Stomach smooth muscle (tissue), 2 donors: ENCODE results near the gene FANCL.
"Not testable (repeated sequence)": the region's sequence is repeated elsewhere in the genome, so short reads cannot be mapped to it uniquely, and the experiment has no call there.

Experiments
- H3K27ac ChIP-seq: one replicate; pipeline ENCODE4 v1.7.0; 2013; ENCODE audit warnings: mild to moderate bottlenecking, low read length, inconsistent platforms
- H3K27me3 ChIP-seq, 2 donors: one replicate each; pipeline ENCODE4 v1.7.0; 2013; ENCODE audit warnings: low read length in 2 of 2; ENCODE audit not compliant: insufficient read depth in 2 of 2, control insufficient read depth in 1 of 2
- H3K36me3 ChIP-seq, 2 donors: one replicate each; pipeline ENCODE4 v1.7.0; 2013; ENCODE audit warnings: low read length in 2 of 2; ENCODE audit not compliant: control insufficient read depth in 2 of 2, insufficient read depth in 2 of 2
- H3K4me1 ChIP-seq: one replicate; pipeline ENCODE4 v1.7.0; 2013; ENCODE audit warnings: low read length; ENCODE audit not compliant: control insufficient read depth, insufficient read depth
- H3K4me3 ChIP-seq, 2 donors: one replicate each; pipeline ENCODE4 v1.7.0; 2013; ENCODE audit warnings: low read length in 2 of 2
- H3K9ac ChIP-seq, 2 donors: one replicate each; pipeline ENCODE4 v1.7.0; 2013; ENCODE audit warnings: low read length in 2 of 2, mild to moderate bottlenecking in 1 of 2
- H3K9me3 ChIP-seq, 2 donors: one replicate each; pipeline ENCODE4 v1.7.0; 2013; ENCODE audit warnings: low read length in 2 of 2; ENCODE audit not compliant: control insufficient read depth in 2 of 2
- donor health status: healthy.
- donor health status: Pancreatic carcinoma.

The FANCL gene

DNA sequence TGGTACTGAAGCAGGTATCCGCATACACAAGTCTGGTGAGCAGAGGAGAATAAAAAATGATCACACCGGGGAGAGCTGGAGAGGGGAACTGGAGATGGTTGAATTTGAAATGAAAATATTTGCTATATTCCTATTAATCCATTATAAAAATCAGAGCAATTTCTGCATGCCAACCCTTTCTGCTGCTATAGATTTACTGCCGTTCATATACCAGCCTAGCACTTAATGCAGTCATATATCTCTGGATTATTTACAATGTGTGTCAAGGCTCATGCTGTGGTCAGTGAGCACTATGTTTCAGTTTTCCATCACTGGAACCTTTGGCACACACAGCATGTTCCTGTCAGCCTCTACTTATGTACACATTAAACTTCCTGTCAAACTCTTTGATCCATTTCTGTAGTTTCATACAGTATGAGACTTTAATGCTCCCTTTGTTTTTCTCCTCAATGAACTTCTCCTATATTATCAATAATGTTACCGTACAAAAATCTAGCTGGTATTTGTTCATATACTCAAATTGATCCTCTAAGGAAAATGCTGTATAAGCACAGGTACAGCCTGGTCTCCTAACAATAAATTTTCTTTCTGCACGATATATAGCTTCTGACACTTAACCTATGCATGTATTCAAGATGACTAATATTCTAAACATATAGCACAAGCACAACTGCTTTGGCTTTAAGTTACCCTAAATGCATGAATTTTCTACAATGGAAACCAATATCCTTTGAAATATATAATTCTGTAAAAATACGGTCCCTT, 36.7 kb downstream of the FANCL start:
- Histone ChIP-seq H3K4me1 (no peaks in the 10 kb centered on the region), H3K9ac (no peak overlapping the region), H3K9me3 (no peaks in the 10 kb centered on the region), H3K36me3 (no peaks in the 10 kb centered on the region), H3K27me3 (no peaks in the 10 kb centered on the region), H3K27ac (no peak overlapping the region), H3K4me3 (no peak overlapping the region)

DNA sequence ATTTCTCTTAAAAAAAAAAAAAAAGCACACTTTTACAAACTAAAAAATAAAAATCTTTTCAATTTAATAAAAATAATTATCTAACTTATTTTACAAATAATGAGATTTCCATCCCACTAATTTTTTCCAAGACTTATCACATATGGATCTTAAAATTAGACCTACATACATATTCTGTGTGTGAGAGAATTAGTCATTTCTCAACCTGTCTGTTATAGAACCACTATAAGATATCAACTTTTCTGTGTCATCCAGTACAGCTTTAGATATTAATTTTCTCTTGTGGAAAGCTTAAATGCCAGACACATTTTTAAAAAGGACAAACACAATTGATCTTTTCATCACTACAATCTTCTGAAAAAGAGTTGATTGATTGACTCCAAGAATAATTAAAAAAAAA, 38.1 kb downstream of the FANCL start:
- H3K36me3 ChIP-seq: no peaks in the 10 kb centered on the region
- no peak overlapping the region for H3K4me3 ChIP-seq
- no peaks in the 10 kb centered on the region for H3K27me3 ChIP-seq
- H3K4me1 ChIP-seq: no peaks in the 10 kb centered on the region
- H3K9me3 ChIP-seq: no peaks in the 10 kb centered on the region
- H3K9ac ChIP-seq: no peak overlapping the region
- no peak overlapping the region for H3K27ac ChIP-seq

GRCh38 chr2:58202404-58202803, 38.7 kb downstream of the FANCL start:
- Histone ChIP-seq H3K27me3 (no peaks in the 10 kb centered on the region), H3K9me3 (no peaks in the 10 kb centered on the region), H3K4me3 (no peak overlapping the region), H3K4me1 (no peaks in the 10 kb centered on the region), H3K36me3 (no peaks in the 10 kb centered on the region), H3K9ac (no peak overlapping the region), H3K27ac (no peak overlapping the region)

- no peak overlapping the region for H3K27ac ChIP-seq
- H3K4me3 ChIP-seq: no peak overlapping the region
- H3K9me3 ChIP-seq: no peaks in the 10 kb centered on the region
- no peaks in the 10 kb centered on the region for H3K4me1 ChIP-seq
- H3K9ac ChIP-seq: no peak overlapping the region
- H3K27me3 ChIP-seq: no peaks in the 10 kb centered on the region
- H3K36me3 ChIP-seq: no peaks in the 10 kb centered on the region
These were observed 43.2 kb downstream of the FANCL start for GRCh38 chr2:58197894-58198293.

DNA sequence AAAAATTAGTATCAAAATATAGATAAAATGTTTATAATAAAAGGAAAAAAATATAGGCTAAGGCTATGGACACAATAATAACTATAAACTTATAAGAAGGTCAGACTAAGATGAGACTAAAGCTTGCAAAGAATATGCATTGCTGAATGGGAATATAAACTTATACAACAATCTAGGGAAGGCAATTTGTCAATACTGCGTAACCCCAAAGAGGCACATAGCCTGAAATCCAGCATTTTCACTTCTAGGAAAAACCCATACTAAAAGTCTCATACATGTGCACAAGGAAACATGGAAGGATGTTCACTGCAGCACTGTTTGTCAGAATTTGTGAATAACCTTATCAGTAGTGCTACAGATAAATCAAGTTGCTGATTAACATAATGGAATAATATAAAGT, 45.5 kb downstream of the FANCL start:
- Histone ChIP-seq H3K36me3 (no peaks in the 10 kb centered on the region), H3K9ac (no peak overlapping the region), H3K4me1 (no peaks in the 10 kb centered on the region), H3K27me3 (no peaks in the 10 kb centered on the region), H3K27ac (no peak overlapping the region), H3K9me3 (no peaks in the 10 kb centered on the region), H3K4me3 (no peak overlapping the region)

DNA sequence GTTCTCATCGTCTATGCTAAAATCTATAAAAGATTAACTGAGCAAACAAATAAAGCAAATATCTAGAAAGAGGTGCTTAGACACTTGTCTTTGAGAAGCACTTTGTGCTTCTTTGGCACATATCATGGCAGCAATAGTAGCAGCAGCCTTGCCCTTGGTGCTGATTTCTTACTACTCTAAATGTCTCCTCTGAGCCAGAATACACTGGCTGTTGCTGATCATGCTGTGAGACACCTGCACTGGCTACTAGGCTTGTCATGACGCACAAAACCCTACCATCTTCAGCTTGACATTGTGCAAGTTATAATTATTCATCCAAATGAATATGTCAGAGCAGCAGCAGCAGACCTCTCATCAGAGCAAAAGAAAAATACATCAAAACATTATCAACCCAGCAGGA, 46.7 kb downstream of the FANCL start:
- Histone ChIP-seq H3K27ac (no peak overlapping the region), H3K36me3 (no peaks in the 10 kb centered on the region), H3K4me3 (no peak overlapping the region), H3K4me1 (no peaks in the 10 kb centered on the region), H3K9ac (no peak overlapping the region), H3K27me3 (no peaks in the 10 kb centered on the region), H3K9me3 (no peaks in the 10 kb centered on the region)

DNA sequence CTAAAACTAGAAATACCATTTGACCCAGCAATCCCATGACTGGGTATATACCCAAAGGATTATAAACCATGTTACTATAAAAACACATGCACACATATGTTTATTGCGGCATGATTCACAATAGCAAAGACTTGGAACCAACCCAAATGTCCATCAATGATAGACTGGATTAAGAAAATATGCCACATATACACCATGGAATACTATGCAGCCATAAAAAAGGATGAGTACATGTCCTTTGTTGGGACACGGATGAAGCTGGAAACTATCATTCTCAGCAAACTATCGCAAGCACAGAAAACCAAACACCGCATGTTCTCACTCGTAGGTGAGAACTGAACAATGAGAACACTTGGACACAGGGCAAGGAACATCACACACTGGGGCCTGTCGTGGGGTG, 54.1 kb downstream of the FANCL start:
- H3K9ac ChIP-seq, H3K27ac ChIP-seq, H3K27me3 ChIP-seq, H3K4me3 ChIP-seq, H3K9me3 ChIP-seq, H3K4me1 ChIP-seq, H3K36me3 ChIP-seq: not testable (repeated sequence)

GRCh38 chr2:58186501-58186900, 54.6 kb downstream of the FANCL start:
- Histone ChIP-seq H3K4me1 (no peaks in the 10 kb centered on the region), H3K9me3 (no peaks in the 10 kb centered on the region), H3K27me3 (no peaks in the 10 kb centered on the region), H3K36me3 (no peaks in the 10 kb centered on the region), H3K4me3 (no peak overlapping the region), H3K9ac (no peak overlapping the region), H3K27ac (no peak overlapping the region)

DNA sequence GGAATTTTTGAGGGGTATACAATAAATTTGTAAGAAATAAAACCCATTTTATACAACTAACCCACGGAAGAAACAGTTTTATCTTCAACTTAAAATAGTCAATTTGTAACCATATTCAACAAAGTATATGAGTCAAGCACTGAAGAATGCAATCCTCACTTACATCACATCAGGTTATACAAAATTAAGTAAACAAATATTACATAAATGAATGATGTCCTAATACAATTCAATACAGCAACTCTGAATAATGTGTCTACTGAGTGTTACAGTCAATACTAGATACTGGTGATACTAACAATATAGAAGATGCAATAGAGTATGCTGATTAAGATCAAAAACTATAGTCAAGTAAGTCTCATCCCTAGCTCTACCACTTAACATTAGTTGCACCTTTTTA, 58.6 kb downstream of the FANCL start:
- H3K36me3 ChIP-seq: no peaks in the 10 kb centered on the region
- H3K4me3 ChIP-seq: no peak overlapping the region
- H3K9me3 ChIP-seq: no peaks in the 10 kb centered on the region
- H3K27ac ChIP-seq: no peak overlapping the region
- H3K4me1 ChIP-seq: no peaks in the 10 kb centered on the region
- no peak overlapping the region for H3K9ac ChIP-seq
- H3K27me3 ChIP-seq: no peaks in the 10 kb centered on the region

DNA sequence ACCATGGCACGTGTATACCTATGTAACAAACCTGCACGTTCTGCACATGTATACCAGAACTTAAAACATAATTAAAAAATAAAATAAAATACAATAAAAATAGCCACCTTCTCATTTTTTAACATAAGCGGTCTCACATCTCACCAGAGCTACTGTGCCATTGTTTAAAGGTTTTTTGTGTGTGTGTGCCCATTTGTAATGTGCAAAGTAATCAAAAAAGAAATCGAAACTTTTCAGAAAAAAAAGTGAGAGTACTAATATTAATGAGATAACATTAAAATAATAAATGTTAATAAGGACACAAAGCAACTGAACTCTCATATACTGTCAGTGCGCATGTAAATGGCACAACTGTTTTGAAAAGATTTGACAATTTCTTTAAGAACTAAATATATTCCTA, 60.5 kb downstream of the FANCL start:
- H3K27ac ChIP-seq: no peak overlapping the region
- H3K27me3 ChIP-seq: no peaks in the 10 kb centered on the region
- no peaks in the 10 kb centered on the region for H3K9me3 ChIP-seq
- no peaks in the 10 kb centered on the region for H3K4me1 ChIP-seq
- H3K9ac ChIP-seq: no peak overlapping the region
- no peaks in the 10 kb centered on the region for H3K36me3 ChIP-seq
- H3K4me3 ChIP-seq: no peak overlapping the region

DNA sequence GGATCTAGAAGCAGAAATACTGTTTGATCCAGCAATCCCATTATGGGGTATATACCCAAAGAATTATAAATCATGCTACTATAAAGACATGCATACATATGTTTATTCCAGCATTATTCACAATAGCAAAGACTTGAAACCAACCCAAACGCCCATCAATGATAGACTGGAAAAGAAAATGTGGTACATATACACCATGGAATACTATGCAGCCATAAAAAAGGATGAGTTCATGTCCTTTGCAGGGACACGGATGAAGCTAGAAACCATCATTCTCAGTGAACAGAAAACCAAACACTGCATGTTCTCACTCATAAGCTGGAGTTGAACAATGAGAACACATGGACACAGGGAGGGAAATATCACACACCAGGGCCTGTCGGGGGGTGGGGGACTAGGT, 61.0 kb downstream of the FANCL start:
- not testable (repeated sequence) for H3K27ac ChIP-seq, H3K4me3 ChIP-seq

More for the DNA sequence above, 61.0 kb downstream of the FANCL start:
- H3K9me3 ChIP-seq, H3K27me3 ChIP-seq, H3K36me3 ChIP-seq, H3K4me1 ChIP-seq, H3K9ac ChIP-seq: not testable (repeated sequence)
